DND-41 (cell line): ENCODE measurements around the gene KIRREL3.

Experiments
- EZH2 ChIP-seq: IDR thresholded peaks from 3 replicates; pipeline ENCODE4 v1.6.1; 2012; ENCODE audit warnings: borderline replicate concordance, low read depth, mild to moderate bottlenecking, moderate library complexity, low read length, inconsistent platforms; ENCODE audit not compliant: severe bottlenecking
- TF ChIP-seq, protein P1 (sequence below): IDR thresholded peaks from 2 replicates; pipeline ENCODE4 v1.5.1; 2012; ENCODE audit warnings: borderline replicate concordance, low read length, moderate library complexity, mild to moderate bottlenecking; ENCODE audit not compliant: poor library complexity, severe bottlenecking; ENCODE audit errors: extremely low read depth

DNA sequence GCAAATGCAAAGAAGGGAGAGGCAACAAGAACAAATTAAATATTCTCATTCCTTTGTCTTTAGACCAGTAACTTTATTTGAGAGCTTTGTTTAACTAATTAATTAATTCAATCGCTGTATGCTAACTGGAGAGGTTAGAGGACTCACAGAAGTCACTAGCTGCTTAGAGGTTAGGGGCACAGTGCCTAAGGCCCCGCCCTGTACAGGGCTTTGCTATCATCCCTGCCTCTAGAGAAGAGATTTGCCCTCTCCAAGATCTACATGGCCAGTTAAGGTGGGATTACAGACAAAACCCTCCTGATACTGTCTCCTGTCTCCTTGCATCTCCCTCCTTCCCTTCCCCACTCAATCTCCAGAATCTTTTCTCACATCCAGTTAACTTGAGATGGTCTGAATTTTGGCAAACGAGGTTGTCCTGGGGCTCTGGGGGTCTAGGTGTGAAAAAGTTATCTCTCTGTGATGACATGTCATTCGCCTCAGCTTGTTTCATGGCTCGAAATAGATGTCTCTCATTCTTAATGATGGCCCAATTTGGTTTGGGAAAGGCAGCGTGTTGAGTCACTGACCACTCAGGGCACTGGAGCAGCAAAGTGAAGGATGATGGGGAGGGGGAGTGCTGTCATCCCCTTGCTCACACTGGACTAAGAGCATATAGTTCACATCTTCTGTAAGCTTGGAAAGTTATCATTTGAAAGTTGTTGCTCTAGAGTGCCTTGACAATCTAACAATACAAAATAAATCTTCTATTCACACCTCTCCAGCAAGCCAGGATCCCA lies 190.9 kb downstream of the KIRREL3 start:
- TF ChIP-seq, protein P1, sequence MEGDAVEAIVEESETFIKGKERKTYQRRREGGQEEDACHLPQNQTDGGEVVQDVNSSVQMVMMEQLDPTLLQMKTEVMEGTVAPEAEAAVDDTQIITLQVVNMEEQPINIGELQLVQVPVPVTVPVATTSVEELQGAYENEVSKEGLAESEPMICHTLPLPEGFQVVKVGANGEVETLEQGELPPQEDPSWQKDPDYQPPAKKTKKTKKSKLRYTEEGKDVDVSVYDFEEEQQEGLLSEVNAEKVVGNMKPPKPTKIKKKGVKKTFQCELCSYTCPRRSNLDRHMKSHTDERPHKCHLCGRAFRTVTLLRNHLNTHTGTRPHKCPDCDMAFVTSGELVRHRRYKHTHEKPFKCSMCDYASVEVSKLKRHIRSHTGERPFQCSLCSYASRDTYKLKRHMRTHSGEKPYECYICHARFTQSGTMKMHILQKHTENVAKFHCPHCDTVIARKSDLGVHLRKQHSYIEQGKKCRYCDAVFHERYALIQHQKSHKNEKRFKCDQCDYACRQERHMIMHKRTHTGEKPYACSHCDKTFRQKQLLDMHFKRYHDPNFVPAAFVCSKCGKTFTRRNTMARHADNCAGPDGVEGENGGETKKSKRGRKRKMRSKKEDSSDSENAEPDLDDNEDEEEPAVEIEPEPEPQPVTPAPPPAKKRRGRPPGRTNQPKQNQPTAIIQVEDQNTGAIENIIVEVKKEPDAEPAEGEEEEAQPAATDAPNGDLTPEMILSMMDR, result no peak
- no peak for TF ChIP-seq EZH2
